ENCODE measurements around the gene PAX8.
"Not testable (repeated sequence)": the region's sequence is repeated elsewhere in the genome, so short reads cannot be mapped to it uniquely, and the experiment has no call there.

PAX8 gene

DNA sequence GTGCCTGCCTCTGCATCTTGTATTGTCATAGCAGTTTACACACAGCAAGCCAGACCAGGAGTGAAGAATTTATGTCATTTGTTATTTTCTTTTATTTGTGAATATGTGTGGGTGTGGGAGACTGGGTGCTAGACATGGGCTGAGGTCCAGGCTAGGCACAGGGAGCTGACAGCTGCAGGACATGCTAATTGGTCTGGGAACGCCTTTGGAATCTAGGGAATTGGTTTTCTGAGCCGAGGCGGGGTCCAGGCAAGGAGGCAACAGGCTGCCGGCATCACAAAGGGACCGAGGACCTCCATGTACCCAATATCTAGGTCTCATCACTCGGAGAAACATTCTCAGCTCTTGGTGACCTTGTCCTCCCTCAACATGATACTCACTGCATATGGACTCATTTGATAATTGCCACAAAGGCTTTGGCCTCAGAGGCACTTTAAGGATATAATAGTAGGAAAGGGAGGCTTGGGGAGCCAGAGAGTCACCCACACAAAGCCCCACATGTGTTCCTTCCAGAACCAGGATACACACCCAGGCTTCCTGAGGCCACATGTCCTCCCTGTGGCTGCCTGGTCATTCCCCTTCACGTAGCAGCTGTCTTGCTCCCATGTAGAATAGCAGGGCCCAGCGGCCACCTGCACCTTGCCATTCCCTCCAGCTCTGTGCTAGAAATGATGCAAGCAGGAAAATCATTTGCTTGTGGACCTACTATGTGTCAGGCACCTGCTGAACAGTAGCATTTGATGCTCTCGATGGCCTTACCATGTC lies 23.7 kb upstream of the PAX8 start:
- H3K4me1 ChIP-seq (ENCODE audit: control insufficient read depth, insufficient read depth, low read length); H3K4me3 ChIP-seq (ENCODE audit: low read depth, low read length); H3K27ac ChIP-seq (ENCODE audit: extremely low read depth, low read depth, low read length); H3K9me3 ChIP-seq (ENCODE audit: control insufficient read depth, insufficient read depth, low read depth, low read length); H3K36me3 ChIP-seq (ENCODE audit: control insufficient read depth in 2 of 2, insufficient read depth in 1 of 2, low read length in 2 of 2); POLR2A ChIA-PET: not testable (repeated sequence)
- CTCF ChIA-PET: interaction anchor here (0.6 to 1.3 kb wide), 4 partner anchors 15 to 68 kb away, joined by 3 read pairs; no protein-coding TSS in a partner anchor

DNA sequence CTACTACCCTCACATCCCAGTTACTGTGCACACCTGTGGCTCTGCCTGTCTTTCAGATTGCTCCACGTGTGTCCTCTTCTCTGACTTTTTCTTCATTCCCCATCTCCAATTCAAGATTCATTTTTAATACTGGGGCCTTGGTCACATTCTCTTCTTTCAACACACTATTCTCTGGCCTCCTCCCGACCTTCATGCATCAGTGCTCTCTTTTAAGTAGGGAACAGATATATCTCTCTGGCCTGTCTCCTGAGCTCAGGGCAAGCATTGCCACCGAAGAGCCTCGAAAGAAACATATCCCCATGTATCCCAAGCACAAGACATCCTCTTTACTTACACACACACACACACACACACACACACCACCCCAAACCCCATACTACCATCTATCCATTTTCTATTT lies 21.6 kb upstream of the PAX8 start:
- POLR2A ChIA-PET: no interaction called here
- CTCF ChIA-PET: no interaction called here
- no peak for TF ChIP-seq ZNF768 (tag by site-specific recombination; IDR thresholded peaks at IDR 0.05)

GRCh38 chr2:113298176-113298575 lies 19.5 kb upstream of the PAX8 start:
- Histone ChIP-seq H3K27ac (ENCODE audit: extremely low read depth, low read depth, low read length) (no peak overlapping the region), H3K36me3 (ENCODE audit: control insufficient read depth in 2 of 2, insufficient read depth in 1 of 2, low read length in 2 of 2) (no peaks in the 10 kb centered on the region), H3K4me3 (ENCODE audit: low read depth, low read length) (no peak overlapping the region), H3K4me1 (ENCODE audit: control insufficient read depth, insufficient read depth, low read length) (no peaks in the 10 kb centered on the region), H3K9me3 (ENCODE audit: control insufficient read depth, insufficient read depth, low read depth, low read length) (no peaks in the 10 kb centered on the region)
- ChIA-PET POLR2A (no interaction called here), CTCF (interaction anchor here (0.6 to 1.8 kb wide), 3 partner anchors 68 to 613 kb away, joined by 3 to 10 read pairs (median 4); no protein-coding TSS in a partner anchor)
- no peak for TF ChIP-seq ZNF366 (tag by site-specific recombination; conservative IDR thresholded peaks at IDR 0.05)
- TF ChIP-seq ZNF629 (tag by site-specific recombination; IDR thresholded peaks at IDR 0.05): no peak

More for the DNA sequence above, 21.6 kb upstream of the PAX8 start:
- H3K36me3 ChIP-seq (ENCODE audit: control insufficient read depth in 2 of 2, insufficient read depth in 1 of 2, low read length in 2 of 2): no peaks in the 10 kb centered on the region
- H3K4me1 ChIP-seq (ENCODE audit: control insufficient read depth, insufficient read depth, low read length): no peaks in the 10 kb centered on the region
- no peak overlapping the region for H3K27ac ChIP-seq (ENCODE audit: extremely low read depth, low read depth, low read length)
- H3K9me3 ChIP-seq (ENCODE audit: control insufficient read depth, insufficient read depth, low read depth, low read length): no peaks in the 10 kb centered on the region
- H3K4me3 ChIP-seq (ENCODE audit: low read depth, low read length): no peak overlapping the region

DNA sequence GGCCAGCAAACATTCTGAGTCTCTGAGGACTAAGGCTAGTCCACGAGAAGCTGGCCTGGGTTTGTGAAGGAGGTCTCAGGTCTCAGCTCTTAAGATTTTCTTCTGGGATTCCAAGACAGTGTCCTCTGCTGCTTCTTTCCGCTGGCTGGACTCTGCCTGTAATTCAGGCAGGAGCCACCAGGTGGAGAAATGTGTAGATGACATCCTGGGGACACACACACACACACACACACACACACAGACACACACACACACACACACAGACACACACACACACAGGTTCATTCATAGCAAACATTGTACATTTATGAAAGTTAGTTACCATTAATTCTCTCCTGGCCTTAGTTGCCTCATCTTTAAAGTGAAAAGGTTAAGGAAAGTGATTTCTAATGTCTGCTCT lies 18.9 kb upstream of the PAX8 start:
- H3K36me3 ChIP-seq (ENCODE audit: control insufficient read depth in 2 of 2, insufficient read depth in 1 of 2, low read length in 2 of 2); H3K4me3 ChIP-seq (ENCODE audit: low read depth, low read length); H3K9me3 ChIP-seq (ENCODE audit: control insufficient read depth, insufficient read depth, low read depth, low read length); H3K4me1 ChIP-seq (ENCODE audit: control insufficient read depth, insufficient read depth, low read length); H3K27ac ChIP-seq (ENCODE audit: extremely low read depth, low read depth, low read length); POLR2A ChIA-PET: not testable (repeated sequence)
- TF ChIP-seq, protein P1, sequence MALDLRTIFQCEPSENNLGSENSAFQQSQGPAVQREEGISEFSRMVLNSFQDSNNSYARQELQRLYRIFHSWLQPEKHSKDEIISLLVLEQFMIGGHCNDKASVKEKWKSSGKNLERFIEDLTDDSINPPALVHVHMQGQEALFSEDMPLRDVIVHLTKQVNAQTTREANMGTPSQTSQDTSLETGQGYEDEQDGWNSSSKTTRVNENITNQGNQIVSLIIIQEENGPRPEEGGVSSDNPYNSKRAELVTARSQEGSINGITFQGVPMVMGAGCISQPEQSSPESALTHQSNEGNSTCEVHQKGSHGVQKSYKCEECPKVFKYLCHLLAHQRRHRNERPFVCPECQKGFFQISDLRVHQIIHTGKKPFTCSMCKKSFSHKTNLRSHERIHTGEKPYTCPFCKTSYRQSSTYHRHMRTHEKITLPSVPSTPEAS (tag by site-specific recombination; IDR thresholded peaks at IDR 0.05): peak; percentile 90
- CTCF ChIA-PET: interaction anchor here (1.0 to 1.8 kb wide), 3 partner anchors 68 to 94 kb away, joined by 3 to 10 read pairs (median 3); no protein-coding TSS in a partner anchor

GRCh38 chr2:113291191-113291590 lies 12.5 kb upstream of the PAX8 start:
- POLR2A ChIA-PET: no interaction called here
- Histone ChIP-seq H3K27ac (ENCODE audit: extremely low read depth, low read depth, low read length) (no peak overlapping the region), H3K9me3 (ENCODE audit: control insufficient read depth, insufficient read depth, low read depth, low read length) (no peaks in the 10 kb centered on the region), H3K4me3 (ENCODE audit: low read depth, low read length) (no peak overlapping the region), H3K36me3 (ENCODE audit: control insufficient read depth in 2 of 2, insufficient read depth in 1 of 2, low read length in 2 of 2) (no peaks in the 10 kb centered on the region), H3K4me1 (ENCODE audit: control insufficient read depth, insufficient read depth, low read length) (no peaks in the 10 kb centered on the region)
- TF ChIP-seq GLIS1 (tag by site-specific recombination; IDR thresholded peaks at IDR 0.05) (no peak), AEBP2 (tag by site-specific recombination; IDR thresholded peaks at IDR 0.05; ENCODE audit: borderline replicate concordance) (no peak), ZNF549 (tag by site-specific recombination; IDR thresholded peaks at IDR 0.05) (no peak), ZNF211 (tag by site-specific recombination; IDR thresholded peaks at IDR 0.05; ENCODE audit: low read depth) (no peak), ZNF785 (tag by site-specific recombination; IDR thresholded peaks at IDR 0.05) (no peak), KLF16 (tag by site-specific recombination; IDR thresholded peaks at IDR 0.05) (no peak), ZNF560 (tag by site-specific recombination; IDR thresholded peaks at IDR 0.05; ENCODE audit: borderline replicate concordance) (no peak), ZNF558 (tag by site-specific recombination; IDR thresholded peaks at IDR 0.05) (no peak)
- CTCF ChIA-PET: no interaction called here

DNA sequence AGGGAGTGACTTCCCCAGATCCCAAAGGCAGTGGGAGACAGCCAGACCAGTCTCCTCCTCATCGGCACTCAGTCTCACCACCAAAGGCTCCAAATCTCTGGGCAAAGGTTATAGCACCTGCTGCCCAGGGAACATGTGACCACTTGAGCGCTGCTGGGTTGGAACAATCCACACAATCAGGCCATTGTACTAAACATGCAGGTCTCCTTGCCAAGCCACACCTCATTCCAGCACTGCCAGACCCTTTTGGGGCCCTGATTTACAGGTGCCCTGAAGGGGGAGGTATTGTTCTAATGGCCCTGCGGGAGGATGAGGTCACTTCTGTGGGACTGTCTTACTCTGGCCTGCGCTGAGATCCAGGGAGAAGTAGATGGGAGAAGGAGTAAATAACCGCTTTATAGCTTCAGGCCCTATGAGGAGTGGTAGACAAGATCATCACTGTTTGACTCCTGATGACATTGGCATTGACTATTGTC lies 10.0 kb upstream of the PAX8 start:
- H3K4me3 ChIP-seq (ENCODE audit: low read depth, low read length); H3K4me1 ChIP-seq (ENCODE audit: control insufficient read depth, insufficient read depth, low read length); H3K36me3 ChIP-seq (ENCODE audit: control insufficient read depth in 2 of 2, insufficient read depth in 1 of 2, low read length in 2 of 2); H3K9me3 ChIP-seq (ENCODE audit: control insufficient read depth, insufficient read depth, low read depth, low read length); POLR2A ChIA-PET; H3K27ac ChIP-seq (ENCODE audit: extremely low read depth, low read depth, low read length): not testable (repeated sequence)
- CTCF ChIA-PET: interaction anchor here (0.6 kb wide), 1 partner anchor 101 kb away, joined by 3 read pairs; no protein-coding TSS in a partner anchor

DNA sequence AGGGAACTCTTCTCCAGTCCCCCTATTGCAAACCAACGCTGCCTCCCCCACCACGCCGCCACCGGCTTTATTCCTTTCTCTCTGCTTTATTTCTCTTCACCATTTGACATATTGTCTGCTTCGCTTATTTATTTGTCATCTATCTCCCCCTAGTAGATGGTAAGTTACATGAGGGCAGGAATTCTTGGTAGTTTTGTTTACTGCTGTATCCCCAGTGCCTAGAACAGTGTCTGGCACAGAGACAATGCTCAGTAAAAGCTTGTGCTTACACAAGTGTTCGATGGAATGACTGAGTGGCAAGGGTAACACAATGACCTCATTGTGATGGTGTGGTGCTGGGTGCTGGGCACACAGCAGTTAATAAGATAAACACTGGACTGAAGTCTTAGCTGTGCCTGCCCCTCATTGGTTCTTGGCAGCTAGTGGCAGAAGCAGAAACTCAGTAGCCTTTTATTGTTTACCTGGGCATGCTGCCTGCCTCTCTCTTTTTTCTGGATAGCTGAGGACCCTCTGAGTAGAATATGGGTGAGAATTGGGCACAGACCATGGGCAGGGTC lies 9.5 kb upstream of the PAX8 start:
- CTCF ChIA-PET: interaction anchor here (0.6 kb wide), 1 partner anchor 102 kb away, joined by 3 read pairs; no protein-coding TSS in a partner anchor
- H3K36me3 ChIP-seq (ENCODE audit: control insufficient read depth in 2 of 2, insufficient read depth in 1 of 2, low read length in 2 of 2); POLR2A ChIA-PET; H3K27ac ChIP-seq (ENCODE audit: extremely low read depth, low read depth, low read length); H3K4me3 ChIP-seq (ENCODE audit: low read depth, low read length); H3K9me3 ChIP-seq (ENCODE audit: control insufficient read depth, insufficient read depth, low read depth, low read length); H3K4me1 ChIP-seq (ENCODE audit: control insufficient read depth, insufficient read depth, low read length): not testable (repeated sequence)
